Transverse colon (tissue), 4 donors: Measurements from ENCODE around the gene ATP2B3. TPM values are rescaled to one million over a fixed set of nuclear protein-coding genes. Genes with fewer than 3 reads are reported as not detected.

Source experiments
- DNase-seq: peaks from one replicate; pipeline ENCODE4 v3.0.0-alpha.2; 2019
- H3K27ac ChIP-seq, 4 donors: fragments of 200-600 bp; sonication (generic); 2 replicates each; pipeline ENCODE4 v1.5.1; 2016 to 2018; ENCODE audit warnings: inconsistent platforms in 4 of 4
- H3K27me3 ChIP-seq: fragments of 200-600 bp; sonication (generic); 2 replicates; pipeline ENCODE4 v1.5.1; 2017; ENCODE audit warnings: inconsistent platforms
- H3K36me3 ChIP-seq, 4 donors: fragments of 200-600 bp; sonication (generic); 2 replicates each; pipeline ENCODE4 v1.5.1; 2017 to 2019; ENCODE audit warnings: inconsistent platforms in 4 of 4
- H3K4me1 ChIP-seq, 4 donors: fragments of 200-600 bp; sonication (generic); 2 replicates each; pipeline ENCODE4 v1.5.1; 2017 to 2020; ENCODE audit warnings: inconsistent platforms in 4 of 4
- H3K4me3 ChIP-seq, 4 donors: fragments of 200-600 bp; sonication (generic); 1 replicate in 1 of 4; 2 replicates in 3 of 4; pipeline versions ENCODE4 v1.5.1 to v1.6.1; 2017 to 2019; ENCODE audit warnings: inconsistent platforms in 4 of 4
- H3K9me3 ChIP-seq, 2 donors: fragments of 200-600 bp; sonication (generic); 2 replicates each; pipeline ENCODE4 v1.5.1; 2017 to 2019; ENCODE audit warnings: inconsistent platforms in 2 of 2
- EP300 ChIP-seq: sonication (generic); formaldehyde crosslinking; IDR thresholded peaks from one replicate; pipeline ENCODE4 v1.6.1; 2017; ENCODE audit warnings: antibody characterized with exemption, low read depth
- POLR2A ChIP-seq: fragments of 450-650 bp; IDR thresholded peaks from one replicate; pipeline ENCODE4 v1.6.1; 2016; ENCODE audit warnings: antibody characterized with exemption, mild to moderate bottlenecking, moderate library complexity
- POLR2AphosphoS5 ChIP-seq, 3 donors: sonication (generic); formaldehyde crosslinking; IDR thresholded peaks; one replicate each; pipeline ENCODE4 v1.6.1; 2016; ENCODE audit warnings: antibody characterized with exemption in 3 of 3
- WGBS, 2 donors: methylation state at CpG; one replicate each; pipeline ENCODE4 v1.1.5; 2018; ENCODE audit warnings: low coverage in 1 of 2; 5-methylcytosine and 5-hydroxymethylcytosine counted together
- in situ Hi-C, 4 donors: fragments of 200-750 bp; cut with MboI; loops; one replicate each; pipeline versions ENCODE4 v1.15.0 to v1.15.1; 2017; ENCODE audit warnings: low sequenced_read_pairs in 3 of 4, low pct_ligation_motif_present in 1 of 4, low pct_unique_long_range_greater_than_20kb in 1 of 4
- intact Hi-C: fragments of 100-400 bp; cut with DNase I; formaldehyde crosslinking; loops from one replicate; pipeline ENCODE4 v1.15.1; 2023; ENCODE audit warnings: low total_unique reads
- total RNA-seq, 4 donors: library from RNA; depleted of rRNA; stranded (reverse); fragments of >200 nt; gene quantifications; one replicate each; pipeline ENCODE4 v1.1.0, GENCODE V29; 2016
- TF ChIP-seq, protein P1 (sequence below), 5 experiments: fragments of 200-600 bp in 3 of 5; fragments of 450-650 bp in 2 of 5; sonication (generic) in 3 of 5; IDR thresholded peaks; 1 replicate in 2 of 5; 2 replicates in 3 of 5; pipeline ENCODE4 v1.5.1; 2016 to 2017; ENCODE audit warnings: antibody characterized with exemption in 5 of 5, inconsistent platforms in 3 of 5, mild to moderate bottlenecking in 2 of 5, moderate library complexity in 1 of 5

Gene ATP2B3
- total RNA-seq, 4 donors from 2014 or later = not detected

DNA sequence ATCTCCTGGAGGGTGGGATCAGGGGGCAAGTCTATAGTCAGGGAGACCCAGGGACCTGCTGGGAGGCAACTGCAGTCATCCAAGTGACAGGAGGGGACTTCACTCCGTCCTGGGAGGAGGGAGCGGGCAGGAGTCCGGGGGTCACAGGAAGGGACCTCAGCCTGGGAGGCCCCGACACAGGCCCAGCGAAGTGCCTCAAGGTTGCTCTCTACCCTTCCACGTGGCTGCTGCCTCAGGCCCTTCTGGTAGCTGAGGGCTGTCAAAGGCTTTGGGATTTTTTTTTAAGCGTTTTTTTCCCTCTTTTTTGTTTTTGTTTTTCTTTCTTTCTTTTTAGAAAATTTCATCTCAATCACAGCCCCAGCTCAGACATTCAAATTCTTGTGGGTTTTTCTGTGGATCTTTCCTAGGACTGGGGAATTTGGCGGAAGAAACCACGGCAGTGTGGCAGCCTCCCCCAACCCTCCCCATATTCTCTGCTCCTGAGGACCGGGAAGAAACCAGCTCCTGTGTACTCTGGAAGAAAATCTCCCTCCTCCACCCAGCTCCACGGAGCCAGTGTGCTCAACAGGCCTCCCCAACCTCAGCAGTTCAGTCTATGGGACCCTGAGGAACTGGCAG, 45.7 kb upstream of the ATP2B3 start:
- DNase-seq = no peak
- intact Hi-C loops = no loop called here
- TF ChIP-seq, protein P1, sequence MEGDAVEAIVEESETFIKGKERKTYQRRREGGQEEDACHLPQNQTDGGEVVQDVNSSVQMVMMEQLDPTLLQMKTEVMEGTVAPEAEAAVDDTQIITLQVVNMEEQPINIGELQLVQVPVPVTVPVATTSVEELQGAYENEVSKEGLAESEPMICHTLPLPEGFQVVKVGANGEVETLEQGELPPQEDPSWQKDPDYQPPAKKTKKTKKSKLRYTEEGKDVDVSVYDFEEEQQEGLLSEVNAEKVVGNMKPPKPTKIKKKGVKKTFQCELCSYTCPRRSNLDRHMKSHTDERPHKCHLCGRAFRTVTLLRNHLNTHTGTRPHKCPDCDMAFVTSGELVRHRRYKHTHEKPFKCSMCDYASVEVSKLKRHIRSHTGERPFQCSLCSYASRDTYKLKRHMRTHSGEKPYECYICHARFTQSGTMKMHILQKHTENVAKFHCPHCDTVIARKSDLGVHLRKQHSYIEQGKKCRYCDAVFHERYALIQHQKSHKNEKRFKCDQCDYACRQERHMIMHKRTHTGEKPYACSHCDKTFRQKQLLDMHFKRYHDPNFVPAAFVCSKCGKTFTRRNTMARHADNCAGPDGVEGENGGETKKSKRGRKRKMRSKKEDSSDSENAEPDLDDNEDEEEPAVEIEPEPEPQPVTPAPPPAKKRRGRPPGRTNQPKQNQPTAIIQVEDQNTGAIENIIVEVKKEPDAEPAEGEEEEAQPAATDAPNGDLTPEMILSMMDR (IDR thresholded peaks at IDR 0.05) = no peak
- no peak for TF ChIP-seq EP300
- no peak for TF ChIP-seq POLR2AphosphoS5 (IDR thresholded peaks at IDR 0.05)
- TF ChIP-seq POLR2A = no peak
- 72% methylated on average over 11 of the region's 11 CpGs; no CpG with 5 or more reads in 1 of the 2 donors for WGBS, 2 donors
- no peaks in the 10 kb centered on the region for H3K36me3 ChIP-seq
- in situ Hi-C loops = no loop called here
- H3K27me3 ChIP-seq = peaks cover 4% of the 10 kb centered on the region
- no peak overlapping the region for H3K4me3 ChIP-seq
- H3K27ac ChIP-seq = peak overlapping the region in 2 of 4 donors; percentile 53 to 84
- no peaks in the 10 kb centered on the region for H3K9me3 ChIP-seq
- H3K4me1 ChIP-seq = peaks cover 0 to 16% (median 8%) of the 10 kb centered on the region in 4 donors

DNA sequence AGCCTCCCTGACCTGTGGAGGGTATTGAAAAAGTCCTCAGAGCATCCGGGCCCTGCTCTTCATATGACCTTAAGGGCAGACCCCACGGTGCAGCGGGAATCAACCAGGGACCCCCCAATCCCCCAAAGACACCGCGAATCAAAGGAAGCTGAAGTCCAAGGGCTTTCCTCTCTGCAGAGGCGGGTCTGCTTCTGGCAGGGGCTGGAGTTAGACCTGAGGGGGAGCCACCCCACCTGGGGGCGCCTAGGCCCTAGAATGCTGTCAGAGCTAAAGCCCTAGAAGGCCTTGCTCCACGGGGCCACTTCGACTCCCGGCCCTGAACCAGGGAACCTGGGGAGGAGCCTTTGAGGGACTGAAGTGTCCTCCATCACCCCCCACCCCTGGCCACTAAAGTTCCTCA, 44.3 kb upstream of the ATP2B3 start:
- intact Hi-C loops (no loop called here), in situ Hi-C loops (no loop called here)
- Histone ChIP-seq H3K4me3 (no peak overlapping the region), H3K4me1 (peaks cover 0 to 16% (median 8%) of the 10 kb centered on the region in 4 donors), H3K27ac (no peak overlapping the region), H3K36me3 (no peaks in the 10 kb centered on the region), H3K9me3 (no peaks in the 10 kb centered on the region), H3K27me3 (peaks cover 4% of the 10 kb centered on the region)
- TF ChIP-seq EP300 (no peak), POLR2A (no peak), POLR2AphosphoS5 (IDR thresholded peaks at IDR 0.05) (no peak)
- TF ChIP-seq, protein P1 (IDR thresholded peaks at IDR 0.05) = no peak
- no peak for DNase-seq
- WGBS, 2 donors = 89% methylated on average over 7 of the region's 10 CpGs; no CpG with 5 or more reads in 1 of the 2 donors

DNA sequence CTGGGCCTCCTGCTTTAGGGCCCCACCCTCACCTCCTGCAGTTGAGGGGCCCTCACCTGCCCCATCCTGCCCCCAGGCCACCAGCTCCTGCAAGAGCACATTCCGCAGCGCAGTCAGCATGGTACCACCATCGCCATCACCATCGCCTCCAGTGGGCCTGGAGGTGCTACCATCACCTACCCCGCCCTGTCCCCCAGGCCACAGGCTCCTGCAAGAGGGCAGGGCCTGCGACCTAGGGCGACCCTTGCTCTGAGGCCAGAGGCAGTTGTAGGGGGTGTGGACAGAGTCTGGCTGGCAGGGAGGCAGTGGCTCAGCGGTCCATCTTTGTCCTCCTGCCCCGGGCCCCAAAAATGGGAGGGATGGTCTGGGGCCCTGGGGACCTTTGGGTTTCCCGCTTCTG, 43.2 kb upstream of the ATP2B3 start:
- no peak overlapping the region for H3K27ac ChIP-seq
- H3K4me3 ChIP-seq = no peak overlapping the region
- H3K4me1 ChIP-seq = peaks cover 0 to 10% (median 7%) of the 10 kb centered on the region in 4 donors
- DNase-seq = no peak
- intact Hi-C loops = no loop called here
- peaks cover 4% of the 10 kb centered on the region for H3K27me3 ChIP-seq
- H3K36me3 ChIP-seq = no peaks in the 10 kb centered on the region
- TF ChIP-seq, protein P1 (IDR thresholded peaks at IDR 0.05) = no peak
- no peak for TF ChIP-seq POLR2A
- no peak for TF ChIP-seq EP300
- TF ChIP-seq POLR2AphosphoS5 (IDR thresholded peaks at IDR 0.05) = no peak
- WGBS, 2 donors = 83% methylated on average over 10 of the region's 10 CpGs; no CpG with 5 or more reads in 1 of the 2 donors
- in situ Hi-C loops = no loop called here
- no peaks in the 10 kb centered on the region for H3K9me3 ChIP-seq

DNA sequence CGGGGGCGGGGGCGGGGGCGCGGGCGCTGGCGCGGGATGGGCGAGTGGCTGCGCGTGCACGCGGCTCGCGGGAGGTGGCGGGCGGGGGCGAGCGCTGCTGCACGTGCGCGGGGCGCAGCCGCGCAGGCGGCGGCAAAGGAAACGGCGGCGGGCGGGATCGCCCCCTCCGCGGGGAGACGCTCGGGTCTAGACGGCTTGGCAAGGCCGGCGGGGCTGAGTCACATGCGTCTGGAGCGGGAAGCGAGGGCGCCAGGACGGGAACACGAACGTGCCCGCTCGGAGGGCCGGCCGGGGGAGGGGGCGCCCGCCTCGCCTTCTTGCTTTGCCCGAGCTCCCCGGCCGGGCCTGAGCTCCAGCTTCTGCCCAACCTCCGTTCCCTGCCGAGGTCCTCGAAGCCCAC, 42.7 kb upstream of the ATP2B3 start:
- no peak for TF ChIP-seq EP300
- TF ChIP-seq, protein P1 (IDR thresholded peaks at IDR 0.05) = no peak
- TF ChIP-seq POLR2A = no peak
- no peak for TF ChIP-seq POLR2AphosphoS5 (IDR thresholded peaks at IDR 0.05)
- Histone ChIP-seq H3K27ac (no peak overlapping the region), H3K27me3 (peaks cover 4% of the 10 kb centered on the region), H3K9me3 (no peaks in the 10 kb centered on the region), H3K36me3 (no peaks in the 10 kb centered on the region), H3K4me1 (peaks cover 0 to 6% (median 2%) of the 10 kb centered on the region in 4 donors), H3K4me3 (peak overlapping the region in 2 of 4 donors; percentile 23 to 36)
- DNase-seq = peak; percentile 26
- intact Hi-C loops = no loop called here
- 58% methylated on average over 37 of the region's 59 CpGs; no CpG with 5 or more reads in 1 of the 2 donors for WGBS, 2 donors
- in situ Hi-C loops = no loop called here
